SU-DHL-6 (cell line): ENCODE data around the gene ABCC4.

Experiments
- H2AFZ ChIP-seq: fragments of 200-600 bp; sonication (generic); 2 replicates; pipeline ENCODE4 v1.6.1; 2014; ENCODE audit warnings: low read depth, mild to moderate bottlenecking, moderate library complexity, mixed read lengths, antibody characterized with exemption, low read length; ENCODE audit not compliant: severe bottlenecking
- H3F3A ChIP-seq: fragments of 200-600 bp; shearing (Covaris generic); 2 replicates; pipeline ENCODE4 v1.6.0; 2016; ENCODE audit warnings: antibody characterized with exemption, mild to moderate bottlenecking; ENCODE audit not compliant: insufficient read depth
- H3K27ac ChIP-seq: fragments of 200-600 bp; sonication (generic); 2 replicates; pipeline ENCODE4 v1.5.1; 2016; ENCODE audit warnings: low read depth, mild to moderate bottlenecking, low read length, moderate library complexity, mixed read lengths
- H3K27me3 ChIP-seq: fragments of 200-600 bp; sonication (generic), shearing (Covaris generic); 2 replicates; pipeline ENCODE4 v1.6.0; 2014; ENCODE audit warnings: mild to moderate bottlenecking, low read length
- H3K36me3 ChIP-seq: fragments of 200-600 bp; sonication (generic); 2 replicates; pipeline ENCODE4 v1.6.1; 2014; ENCODE audit warnings: mild to moderate bottlenecking, low read length, mixed read lengths
- H3K4me2 ChIP-seq: fragments of 300-600, 200-600 bp; shearing (Covaris generic), sonication (generic); 2 replicates; pipeline ENCODE4 v1.6.0; 2014; ENCODE audit warnings: low read length, low read depth, mild to moderate bottlenecking; ENCODE audit not compliant: poor library complexity, severe bottlenecking
- H3K4me3 ChIP-seq: fragments of 200-600 bp; sonication (generic); 2 replicates; pipeline ENCODE4 v1.5.1; 2014; ENCODE audit warnings: antibody characterized with exemption, low read length, mild to moderate bottlenecking, mixed read lengths; ENCODE audit not compliant: insufficient read depth, poor library complexity, severe bottlenecking
- H3K79me2 ChIP-seq: fragments of 200-600 bp; sonication (generic); 2 replicates; pipeline ENCODE4 v1.6.1; 2014; ENCODE audit warnings: mild to moderate bottlenecking, low read length, moderate library complexity; ENCODE audit not compliant: insufficient read depth
- H3K9ac ChIP-seq: fragments of 200-600 bp; sonication (generic); 2 replicates; pipeline ENCODE4 v1.7.0; 2014; ENCODE audit warnings: mild to moderate bottlenecking, low read length
- H3K9me2 ChIP-seq: fragments of 200-600 bp; sonication (generic); replicated peaks from 2 replicates; pipeline ENCODE4 v1.6.1; 2014; ENCODE audit warnings: low read length; ENCODE audit not compliant: insufficient read depth
- H3K9me3 ChIP-seq: fragments of 200-600 bp; sonication (generic); 2 replicates; pipeline ENCODE4 v1.6.1; 2014; ENCODE audit warnings: low read length, mixed read lengths; ENCODE audit not compliant: insufficient read depth
- H4K20me1 ChIP-seq: fragments of 200-600 bp; sonication (generic); 2 replicates; pipeline ENCODE4 v1.6.1; 2014; ENCODE audit warnings: low read depth, mild to moderate bottlenecking, antibody characterized with exemption, low read length, moderate library complexity, mixed read lengths
- EZH2phosphoT487 ChIP-seq: fragments of 200-600 bp; sonication (generic), shearing (Covaris generic); conservative IDR thresholded peaks from 2 replicates; pipeline ENCODE4 v1.6.1; 2018; ENCODE audit warnings: mild to moderate bottlenecking, antibody characterized with exemption, low read length, moderate library complexity, mixed read lengths
- TF ChIP-seq, protein P1 (sequence below): fragments of 200-600 bp; sonication (generic); IDR thresholded peaks from one replicate; pipeline ENCODE4 v1.5.1; 2017; ENCODE audit warnings: antibody characterized with exemption, mild to moderate bottlenecking, low read length, moderate library complexity; ENCODE audit not compliant: insufficient read depth, poor library complexity, severe bottlenecking

Gene ABCC4

GRCh38 chr13:95237310-95237870 is 63.9 kb downstream of the ABCC4 start:
- Histone ChIP-seq H3K4me3 (no peak overlapping the region), H4K20me1 (no peaks in the 10 kb centered on the region), H3K4me2 (no peak overlapping the region), H3F3A (no peaks in the 10 kb centered on the region), H3K27ac (no peak overlapping the region), H3K27me3 (no peaks in the 10 kb centered on the region), H3K9ac (no peak overlapping the region), H3K9me3 (no peaks in the 10 kb centered on the region), H3K36me3 (peaks cover 5% of the 10 kb centered on the region; the same call in 1 of the 2 replicates), H2AFZ (no peak overlapping the region), H3K79me2 (no peaks in the 10 kb centered on the region), H3K9me2 (no peaks in the 10 kb centered on the region)
- TF ChIP-seq EZH2phosphoT487, result no peak
- TF ChIP-seq, protein P1, sequence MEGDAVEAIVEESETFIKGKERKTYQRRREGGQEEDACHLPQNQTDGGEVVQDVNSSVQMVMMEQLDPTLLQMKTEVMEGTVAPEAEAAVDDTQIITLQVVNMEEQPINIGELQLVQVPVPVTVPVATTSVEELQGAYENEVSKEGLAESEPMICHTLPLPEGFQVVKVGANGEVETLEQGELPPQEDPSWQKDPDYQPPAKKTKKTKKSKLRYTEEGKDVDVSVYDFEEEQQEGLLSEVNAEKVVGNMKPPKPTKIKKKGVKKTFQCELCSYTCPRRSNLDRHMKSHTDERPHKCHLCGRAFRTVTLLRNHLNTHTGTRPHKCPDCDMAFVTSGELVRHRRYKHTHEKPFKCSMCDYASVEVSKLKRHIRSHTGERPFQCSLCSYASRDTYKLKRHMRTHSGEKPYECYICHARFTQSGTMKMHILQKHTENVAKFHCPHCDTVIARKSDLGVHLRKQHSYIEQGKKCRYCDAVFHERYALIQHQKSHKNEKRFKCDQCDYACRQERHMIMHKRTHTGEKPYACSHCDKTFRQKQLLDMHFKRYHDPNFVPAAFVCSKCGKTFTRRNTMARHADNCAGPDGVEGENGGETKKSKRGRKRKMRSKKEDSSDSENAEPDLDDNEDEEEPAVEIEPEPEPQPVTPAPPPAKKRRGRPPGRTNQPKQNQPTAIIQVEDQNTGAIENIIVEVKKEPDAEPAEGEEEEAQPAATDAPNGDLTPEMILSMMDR, result no peak

DNA sequence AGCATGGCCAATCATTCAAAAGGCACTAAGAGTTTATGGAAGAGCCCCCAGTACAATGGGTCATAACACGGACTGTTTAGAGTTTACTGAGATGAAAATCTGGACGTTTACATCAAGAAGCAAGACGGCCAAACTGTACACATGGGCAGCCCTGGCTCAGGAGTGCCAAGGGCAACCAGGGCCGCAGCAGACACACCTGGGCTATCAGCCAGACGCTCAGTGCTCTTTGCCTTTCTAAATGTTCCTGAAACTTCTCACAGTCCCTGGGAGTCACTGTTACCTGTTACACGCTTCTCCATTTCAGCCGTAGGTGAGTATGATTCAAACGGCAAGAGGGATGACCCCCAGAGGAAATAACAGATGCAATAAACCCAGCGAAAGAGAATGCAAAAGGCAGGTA is 64.5 kb downstream of the ABCC4 start:
- peaks cover 5% of the 10 kb centered on the region; the same call in 1 of the 2 replicates for H3K36me3 ChIP-seq
- no peaks in the 10 kb centered on the region for H3K9me3 ChIP-seq
- TF ChIP-seq, protein P1, result no peak
- no peak for TF ChIP-seq EZH2phosphoT487
- H4K20me1 ChIP-seq, result no peaks in the 10 kb centered on the region
- H3K27ac ChIP-seq, result no peak overlapping the region
- no peaks in the 10 kb centered on the region for H3K79me2 ChIP-seq
- no peak overlapping the region for H3K4me2 ChIP-seq
- H3F3A ChIP-seq, result no peaks in the 10 kb centered on the region
- H3K9me2 ChIP-seq, result no peaks in the 10 kb centered on the region
- H3K4me3 ChIP-seq, result no peak overlapping the region
- H2AFZ ChIP-seq, result no peak overlapping the region
- H3K27me3 ChIP-seq, result no peaks in the 10 kb centered on the region
- no peak overlapping the region for H3K9ac ChIP-seq

DNA sequence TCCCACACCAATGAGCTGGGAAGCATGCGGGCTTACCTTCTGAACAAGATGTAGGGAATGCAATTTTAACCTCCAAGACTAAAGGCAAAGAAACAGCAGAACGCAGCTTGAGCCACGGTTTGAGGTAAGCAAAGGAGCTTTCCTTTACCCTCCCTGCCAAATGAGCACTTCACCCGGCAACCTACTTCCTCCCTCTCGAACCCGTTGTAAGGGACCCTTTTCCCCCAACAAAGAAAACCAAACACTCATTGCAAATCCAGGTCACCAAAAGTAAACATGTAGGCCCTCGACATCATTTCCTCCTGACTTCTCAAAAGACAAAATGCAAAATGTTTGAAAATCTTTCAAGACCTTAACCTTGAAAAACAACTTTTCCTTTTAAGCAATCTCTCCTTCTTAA is 65.3 kb downstream of the ABCC4 start:
- Histone ChIP-seq H3K79me2 (no peaks in the 10 kb centered on the region), H3F3A (no peaks in the 10 kb centered on the region), H3K9me2 (no peaks in the 10 kb centered on the region), H3K27me3 (no peaks in the 10 kb centered on the region), H3K4me3 (no peak overlapping the region), H3K27ac (no peak overlapping the region), H3K36me3 (peaks cover 5% of the 10 kb centered on the region; the same call in 1 of the 2 replicates), H3K4me2 (no peak overlapping the region), H4K20me1 (no peaks in the 10 kb centered on the region), H2AFZ (no peak overlapping the region), H3K9me3 (no peaks in the 10 kb centered on the region), H3K9ac (no peak overlapping the region)
- TF ChIP-seq, protein P1, result no peak
- no peak for TF ChIP-seq EZH2phosphoT487
